KMS-11 (cell line): Measurements from ENCODE around the gene EXOC6B.

Experiments
- H2AFZ ChIP-seq: fragments of 200-600 bp; sonication (generic); 2 replicates; pipeline ENCODE4 v1.6.1; 2016; ENCODE audit warnings: antibody characterized with exemption, mixed run types, low read depth
- H3K27ac ChIP-seq: fragments of 200-600 bp; sonication (generic); 2 replicates; pipeline ENCODE4 v1.6.1; 2016; ENCODE audit warnings: mild to moderate bottlenecking, mixed run types
- H3K27me3 ChIP-seq: fragments of 200-600 bp; sonication (generic); 2 replicates; pipeline ENCODE4 v1.6.1; 2017; ENCODE audit warnings: mild to moderate bottlenecking, low read depth, mixed run types, moderate library complexity; ENCODE audit not compliant: insufficient read depth
- H3K36me3 ChIP-seq: fragments of 200-600 bp; sonication (generic); 2 replicates; pipeline ENCODE4 v1.6.1; 2017; ENCODE audit warnings: mild to moderate bottlenecking, mixed run types; ENCODE audit not compliant: insufficient read depth
- H3K4me1 ChIP-seq: fragments of 200-600 bp; sonication (generic); 2 replicates; pipeline ENCODE4 v1.6.1; 2016; ENCODE audit warnings: mild to moderate bottlenecking, low read depth, mixed run types; ENCODE audit not compliant: poor library complexity, severe bottlenecking
- H3K4me2 ChIP-seq: fragments of 200-600 bp; sonication (generic); 2 replicates; pipeline ENCODE4 v1.7.0; 2016; ENCODE audit warnings: mild to moderate bottlenecking, mixed run types
- H3K4me3 ChIP-seq: fragments of 200-600 bp; sonication (generic); IDR thresholded peaks from 2 replicates; pipeline ENCODE4 v1.6.1; 2017; ENCODE audit warnings: low read depth, low read length, mixed read lengths; ENCODE audit not compliant: insufficient read depth
- H3K79me2 ChIP-seq: fragments of 200-600 bp; sonication (generic); 2 replicates; pipeline ENCODE4 v1.6.1; 2016; ENCODE audit warnings: low read depth, mixed run types; ENCODE audit not compliant: insufficient read depth
- H3K9ac ChIP-seq: fragments of 200-600 bp; sonication (generic); 2 replicates; pipeline ENCODE4 v1.6.1; 2016; ENCODE audit warnings: mild to moderate bottlenecking, mixed run types
- H4K20me1 ChIP-seq: fragments of 200-600 bp; sonication (generic); 2 replicates; pipeline ENCODE4 v1.6.1; 2016; ENCODE audit warnings: mild to moderate bottlenecking, mixed run types; ENCODE audit not compliant: insufficient read depth
- TF ChIP-seq, protein P1 (sequence below): fragments of 200-600 bp; sonication (generic); conservative IDR thresholded peaks from 2 replicates; pipeline ENCODE4 v1.6.1; 2017; ENCODE audit warnings: low read depth, mild to moderate bottlenecking, antibody characterized with exemption, low read length, moderate library complexity, mixed read lengths

The EXOC6B gene

DNA sequence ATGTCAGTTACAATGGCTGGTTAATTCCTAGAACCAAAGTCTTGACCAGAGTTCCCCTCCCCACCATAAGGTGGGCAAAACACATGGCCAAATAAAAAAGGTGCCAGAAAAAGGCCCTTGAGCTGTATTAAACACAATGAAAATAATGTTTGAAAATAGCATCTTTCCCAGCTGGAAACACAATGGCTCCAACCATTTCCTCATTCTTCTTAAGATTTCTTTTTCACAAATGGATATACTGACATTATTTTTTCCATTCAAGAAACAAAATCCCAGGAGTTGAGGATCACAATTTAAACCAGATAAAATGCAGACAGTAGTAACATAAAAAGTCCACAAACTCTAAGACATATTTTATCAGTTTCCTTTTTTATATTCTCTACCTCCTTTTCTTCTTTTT is 143.8 kb downstream of the EXOC6B start:
- Histone ChIP-seq H3K4me1 (no peaks in the 10 kb centered on the region), H3K27me3 (no peaks in the 10 kb centered on the region), H3K4me2 (no peak overlapping the region), H3K79me2 (no peaks in the 10 kb centered on the region), H2AFZ (no peak overlapping the region), H3K27ac (no peak overlapping the region), H3K9ac (no peak overlapping the region), H4K20me1 (no peaks in the 10 kb centered on the region), H3K36me3 (no peaks in the 10 kb centered on the region), H3K4me3 (no peak overlapping the region)
- TF ChIP-seq, protein P1, sequence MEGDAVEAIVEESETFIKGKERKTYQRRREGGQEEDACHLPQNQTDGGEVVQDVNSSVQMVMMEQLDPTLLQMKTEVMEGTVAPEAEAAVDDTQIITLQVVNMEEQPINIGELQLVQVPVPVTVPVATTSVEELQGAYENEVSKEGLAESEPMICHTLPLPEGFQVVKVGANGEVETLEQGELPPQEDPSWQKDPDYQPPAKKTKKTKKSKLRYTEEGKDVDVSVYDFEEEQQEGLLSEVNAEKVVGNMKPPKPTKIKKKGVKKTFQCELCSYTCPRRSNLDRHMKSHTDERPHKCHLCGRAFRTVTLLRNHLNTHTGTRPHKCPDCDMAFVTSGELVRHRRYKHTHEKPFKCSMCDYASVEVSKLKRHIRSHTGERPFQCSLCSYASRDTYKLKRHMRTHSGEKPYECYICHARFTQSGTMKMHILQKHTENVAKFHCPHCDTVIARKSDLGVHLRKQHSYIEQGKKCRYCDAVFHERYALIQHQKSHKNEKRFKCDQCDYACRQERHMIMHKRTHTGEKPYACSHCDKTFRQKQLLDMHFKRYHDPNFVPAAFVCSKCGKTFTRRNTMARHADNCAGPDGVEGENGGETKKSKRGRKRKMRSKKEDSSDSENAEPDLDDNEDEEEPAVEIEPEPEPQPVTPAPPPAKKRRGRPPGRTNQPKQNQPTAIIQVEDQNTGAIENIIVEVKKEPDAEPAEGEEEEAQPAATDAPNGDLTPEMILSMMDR: no peak

DNA sequence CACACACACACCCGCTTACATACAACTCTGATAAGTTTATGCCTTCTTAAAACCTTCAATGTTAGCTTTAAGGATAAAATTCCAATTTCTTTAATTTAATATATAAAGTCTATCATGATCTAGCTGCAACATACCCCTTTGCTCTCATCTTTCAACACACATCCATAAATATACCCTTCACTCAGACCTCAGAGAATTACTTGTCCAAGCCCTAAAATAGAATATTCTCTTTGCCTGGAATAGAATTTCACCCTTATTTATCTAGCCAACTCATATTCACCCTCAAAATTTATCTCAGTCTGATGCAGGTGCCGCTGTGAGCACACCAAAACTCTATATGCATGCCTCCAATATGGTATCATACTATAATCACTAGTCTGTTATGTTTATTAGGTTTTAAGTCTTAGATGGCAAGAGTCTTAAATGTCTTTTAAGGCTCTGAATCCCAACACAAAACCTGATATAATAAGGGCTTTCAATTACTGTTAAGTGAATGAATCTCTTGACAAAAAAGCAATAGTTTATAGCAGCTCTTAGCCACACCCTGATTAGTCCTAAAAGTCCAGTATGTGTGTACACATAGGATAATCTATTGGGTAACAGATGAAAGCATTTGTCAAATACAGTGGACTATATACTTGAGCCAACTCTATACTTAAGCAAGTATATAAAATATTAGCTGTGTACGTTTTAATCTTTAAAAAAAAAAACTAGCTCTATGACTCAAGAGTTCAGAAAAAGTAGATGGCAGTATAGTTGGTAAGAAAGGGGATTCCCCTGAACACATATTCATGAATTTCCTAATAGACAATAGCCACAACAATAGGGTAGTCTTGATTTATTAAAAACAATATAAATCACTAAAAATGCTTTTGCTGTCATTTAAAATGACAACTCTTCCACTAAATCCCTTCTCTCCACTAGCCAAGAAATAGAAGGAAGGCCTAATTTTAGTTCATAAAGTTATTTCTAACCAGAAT is 144.5 kb downstream of the EXOC6B start:
- Histone ChIP-seq H3K27me3 (no peaks in the 10 kb centered on the region), H3K9ac (no peak overlapping the region), H3K27ac (no peak overlapping the region), H2AFZ (no peak overlapping the region), H4K20me1 (no peaks in the 10 kb centered on the region), H3K4me1 (no peaks in the 10 kb centered on the region), H3K36me3 (no peaks in the 10 kb centered on the region), H3K4me2 (no peak overlapping the region), H3K79me2 (no peaks in the 10 kb centered on the region), H3K4me3 (no peak overlapping the region)
- TF ChIP-seq, protein P1: no peak

DNA sequence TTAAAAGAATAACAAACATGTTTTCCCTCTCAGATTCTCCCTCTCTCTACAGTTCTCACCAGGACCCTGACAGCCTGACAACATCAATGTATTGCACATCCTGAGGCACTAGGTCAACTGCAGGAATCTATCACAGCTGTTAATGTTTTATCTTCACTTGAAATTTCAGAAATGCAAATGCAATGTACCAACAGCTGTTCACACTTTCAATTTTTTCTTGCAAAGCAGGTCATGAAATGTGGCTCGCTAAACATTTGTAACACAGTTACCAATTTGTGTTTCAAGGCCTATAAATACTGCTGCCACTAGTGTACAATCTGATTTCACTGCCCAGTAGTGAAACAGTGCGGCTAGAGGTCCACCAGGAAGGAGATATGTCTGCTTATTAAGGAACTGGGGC is 147.8 kb downstream of the EXOC6B start:
- H3K36me3 ChIP-seq: no peaks in the 10 kb centered on the region
- no peaks in the 10 kb centered on the region for H3K79me2 ChIP-seq
- H3K9ac ChIP-seq: no peak overlapping the region
- H3K4me1 ChIP-seq: no peaks in the 10 kb centered on the region
- TF ChIP-seq, protein P1: no peak
- no peaks in the 10 kb centered on the region for H4K20me1 ChIP-seq
- no peak overlapping the region for H3K4me3 ChIP-seq
- H3K27ac ChIP-seq: no peak overlapping the region
- no peak overlapping the region for H3K4me2 ChIP-seq
- H3K27me3 ChIP-seq: no peaks in the 10 kb centered on the region
- no peak overlapping the region for H2AFZ ChIP-seq

DNA sequence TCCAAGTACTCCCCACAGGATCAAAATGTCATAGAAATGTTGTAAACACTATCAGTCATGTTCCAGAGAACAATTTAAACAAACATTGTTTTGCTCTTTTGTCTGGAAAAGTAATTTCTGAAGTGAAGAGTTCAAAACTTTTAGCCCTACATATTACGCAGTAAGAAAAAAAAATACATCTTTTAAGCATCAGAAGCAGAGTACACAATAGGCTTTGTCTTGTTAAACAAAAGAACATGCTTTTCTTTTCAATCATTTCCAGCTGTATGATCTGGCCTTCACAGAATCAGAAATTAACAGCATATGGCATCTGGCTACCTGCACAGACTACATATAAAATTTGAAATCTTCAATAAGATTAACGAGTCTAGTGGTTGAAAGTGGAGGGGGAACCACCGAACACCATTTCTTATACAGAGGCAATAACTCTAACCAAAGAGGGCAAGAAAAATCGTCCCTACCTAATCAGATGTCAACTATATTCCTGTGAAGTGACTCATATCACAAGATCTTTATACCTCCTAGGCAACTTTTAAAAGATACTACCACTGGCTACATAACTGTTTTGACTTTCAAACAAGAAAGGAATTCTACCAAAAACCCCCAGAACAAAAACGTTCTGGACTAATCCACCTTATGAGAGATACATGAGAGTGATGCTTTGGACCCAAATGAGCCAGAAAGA is 149.3 kb downstream of the EXOC6B start:
- TF ChIP-seq, protein P1: no peak
- Histone ChIP-seq H3K27me3 (no peaks in the 10 kb centered on the region), H3K4me1 (no peaks in the 10 kb centered on the region), H3K36me3 (no peaks in the 10 kb centered on the region), H3K79me2 (no peaks in the 10 kb centered on the region), H3K4me2 (no peak overlapping the region), H3K4me3 (no peak overlapping the region), H4K20me1 (no peaks in the 10 kb centered on the region), H2AFZ (no peak overlapping the region), H3K27ac (no peak overlapping the region), H3K9ac (no peak overlapping the region)
